Ammon's horn (tissue), 1 donor: ENCODE measurements around the gene KRTAP12-2.

Source experiments
- DNase-seq: peaks from one replicate; pipeline ENCODE4 v3.0.0-alpha.2; 2016; ENCODE audit warnings: low spot score

The KRTAP12-2 gene

GRCh38 chr21:44626673-44627143 lies 40.0 kb downstream of the KRTAP12-2 start, which contains the start of gene KRTAP10-9:
TSS of gene KRTAP10-9 (plus strand) at chr21:44627093. CDS start at chr21:44627172, 79 bp downstream.
- no peak for DNase-seq

GRCh38 chr21:44626262-44626661 lies 40.5 kb downstream of the KRTAP12-2 start:
- no peak for DNase-seq

GRCh38 chr21:44625756-44626155 lies 41.0 kb downstream of the KRTAP12-2 start:
- DNase-seq = no peak

GRCh38 chr21:44623575-44623974 lies 43.2 kb downstream of the KRTAP12-2 start:
- no peak for DNase-seq

- DNase-seq = no peak
These were observed 46.8 kb downstream of the KRTAP12-2 start for GRCh38 chr21:44619886-44620285.

- no peak for DNase-seq
These were observed 47.8 kb downstream of the KRTAP12-2 start for GRCh38 chr21:44618909-44619308.

- no peak for DNase-seq
These were observed 48.2 kb downstream of the KRTAP12-2 start for GRCh38 chr21:44618504-44618903.

- DNase-seq = no peak
These were observed 49.6 kb downstream of the KRTAP12-2 start for GRCh38 chr21:44617071-44617501.

- DNase-seq = no peak
These were observed 50.2 kb downstream of the KRTAP12-2 start for GRCh38 chr21:44616591-44616926.
